Measurements from ENCODE around the gene CDH26. TPM values are rescaled to one million over a fixed set of nuclear protein-coding genes. Genes with fewer than 3 reads are reported as not detected.

CDH26 gene
- total and polyA plus RNA-seq, 10 of the 15 experiments (the other 5 are each of a cell fraction or from before 2014, with no cell fraction given): 0.03 to 0.19 (median 0.08) TPM; not detected in 4

GRCh38 chr20:59985164-59985563 lies 26.9 kb downstream of the CDH26 start:
- H3K4me2 ChIP-seq (ENCODE audit: control insufficient read depth, insufficient read depth): no peak overlapping the region
- no peaks in the 10 kb centered on the region for H4K20me1 ChIP-seq (ENCODE audit: control insufficient read depth, insufficient read depth)
- intact Hi-C loops (cut with micrococcal nuclease; ENCODE audit: unreplicated experiment) (no loop called here), in situ Hi-C loops (cut with MboI) (no loop called here)
- ChIA-PET RAD21 (ENCODE audit: unreplicated experiment) (no interaction called here), CTCF (interaction anchor here (1.3 to 1.7 kb wide), 2 partner anchors 29 to 38 kb away, joined by 4 to 5 read pairs; no protein-coding TSS in a partner anchor), POLR2A (no interaction called here), SMC1A (ENCODE audit: uncharacterized antibody, unreplicated experiment) (no interaction called here)
- H3K27me3 ChIP-seq (replicated peaks in 1 of 2; ENCODE audit: control insufficient read depth in 2 of 2, insufficient read depth in 2 of 2, low read length in 1 of 2): no peaks in the 10 kb centered on the region
- no peak overlapping the region for H3K9ac ChIP-seq (ENCODE audit: control insufficient read depth, insufficient read depth, low read length)
- no peaks in the 10 kb centered on the region for H3K9me3 ChIP-seq (replicated peaks; ENCODE audit: control insufficient read depth, insufficient read depth, low read length)
- no peaks in the 10 kb centered on the region for H3K36me3 ChIP-seq (ENCODE audit: control insufficient read depth in 2 of 2, insufficient read depth in 2 of 2, low read length in 1 of 2)
- DNase-seq (ENCODE audit: low read depth, low spot score): no peak
- no peak for FAIRE-seq
- TF ChIP-seq RAD21 (IDR thresholded peaks at IDR 0.05; ENCODE audit: insufficient read depth, low read depth, low read length) (no peak), CHD2 (IDR thresholded peaks at IDR 0.05; ENCODE audit: borderline replicate concordance, low read depth, low read length) (no peak), POU2F2 (IDR thresholded peaks at IDR 0.05; ENCODE audit: borderline replicate concordance, low read depth, low read length) (no peak), KLF5 (IDR thresholded peaks at IDR 0.05; ENCODE audit: partially characterized antibody) (no peak), YY1 (IDR thresholded peaks at IDR 0.05; ENCODE audit: low read depth, low read length) (no peak)
- no peaks in the 10 kb centered on the region for H3K4me1 ChIP-seq (ENCODE audit: control insufficient read depth, insufficient read depth, low read length)
- H3K4me3 ChIP-seq: no peak overlapping the region
- H2AFZ ChIP-seq (ENCODE audit: control insufficient read depth, low read depth, low read length): no peak overlapping the region
- no TSS peak for BruUV-seq (replicated peaks)
- 52% methylated on average over 8 of the region's 8 CpGs for WGBS (ENCODE audit: insufficient coverage, insufficient replicate concordance, low lambda C conversion rate, missing lambda C conversion rate)
- no peak overlapping the region for H3K27ac ChIP-seq (ENCODE audit: control insufficient read depth, insufficient read depth)
- no peak for ATAC-seq
- H3K79me2 ChIP-seq (ENCODE audit: control insufficient read depth, insufficient read depth, low read length): no peaks in the 10 kb centered on the region

DNA sequence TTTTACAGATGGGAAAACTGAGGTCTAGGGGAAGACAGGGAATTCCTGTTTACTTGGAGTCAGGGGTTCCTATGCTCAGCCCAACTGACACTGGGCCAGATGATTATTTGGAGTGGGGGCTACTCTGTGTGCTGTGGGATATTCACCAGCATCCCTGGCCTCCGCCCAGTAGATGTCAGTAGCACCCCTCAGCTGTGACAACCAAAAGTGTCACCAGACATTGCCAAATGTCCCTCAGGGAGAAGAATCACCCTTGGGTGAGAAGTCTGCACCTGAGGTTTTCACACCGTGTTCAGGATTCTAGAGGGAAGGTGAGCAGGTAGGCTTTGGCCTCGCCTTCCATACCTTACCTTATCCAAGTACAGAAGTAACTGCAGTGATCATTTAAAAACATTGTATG lies 27.6 kb downstream of the CDH26 start:
- intact Hi-C loops (cut with micrococcal nuclease; ENCODE audit: unreplicated experiment) (no loop called here), in situ Hi-C loops (cut with MboI) (no loop called here)
- TF ChIP-seq, protein P1, sequence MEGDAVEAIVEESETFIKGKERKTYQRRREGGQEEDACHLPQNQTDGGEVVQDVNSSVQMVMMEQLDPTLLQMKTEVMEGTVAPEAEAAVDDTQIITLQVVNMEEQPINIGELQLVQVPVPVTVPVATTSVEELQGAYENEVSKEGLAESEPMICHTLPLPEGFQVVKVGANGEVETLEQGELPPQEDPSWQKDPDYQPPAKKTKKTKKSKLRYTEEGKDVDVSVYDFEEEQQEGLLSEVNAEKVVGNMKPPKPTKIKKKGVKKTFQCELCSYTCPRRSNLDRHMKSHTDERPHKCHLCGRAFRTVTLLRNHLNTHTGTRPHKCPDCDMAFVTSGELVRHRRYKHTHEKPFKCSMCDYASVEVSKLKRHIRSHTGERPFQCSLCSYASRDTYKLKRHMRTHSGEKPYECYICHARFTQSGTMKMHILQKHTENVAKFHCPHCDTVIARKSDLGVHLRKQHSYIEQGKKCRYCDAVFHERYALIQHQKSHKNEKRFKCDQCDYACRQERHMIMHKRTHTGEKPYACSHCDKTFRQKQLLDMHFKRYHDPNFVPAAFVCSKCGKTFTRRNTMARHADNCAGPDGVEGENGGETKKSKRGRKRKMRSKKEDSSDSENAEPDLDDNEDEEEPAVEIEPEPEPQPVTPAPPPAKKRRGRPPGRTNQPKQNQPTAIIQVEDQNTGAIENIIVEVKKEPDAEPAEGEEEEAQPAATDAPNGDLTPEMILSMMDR (IDR thresholded peaks at IDR 0.05 in 2 of 3, conservative IDR thresholded peaks at IDR 0.05 in 1 of 3; ENCODE audit: control insufficient read depth in 2 of 3, extremely low read depth in 1 of 3, insufficient read depth in 1 of 3, low read depth in 3 of 3, low read length in 3 of 3): peak; percentile 14 to 27 (median 26); a peak in 1 of 6 replicates
- TF ChIP-seq, protein P2, sequence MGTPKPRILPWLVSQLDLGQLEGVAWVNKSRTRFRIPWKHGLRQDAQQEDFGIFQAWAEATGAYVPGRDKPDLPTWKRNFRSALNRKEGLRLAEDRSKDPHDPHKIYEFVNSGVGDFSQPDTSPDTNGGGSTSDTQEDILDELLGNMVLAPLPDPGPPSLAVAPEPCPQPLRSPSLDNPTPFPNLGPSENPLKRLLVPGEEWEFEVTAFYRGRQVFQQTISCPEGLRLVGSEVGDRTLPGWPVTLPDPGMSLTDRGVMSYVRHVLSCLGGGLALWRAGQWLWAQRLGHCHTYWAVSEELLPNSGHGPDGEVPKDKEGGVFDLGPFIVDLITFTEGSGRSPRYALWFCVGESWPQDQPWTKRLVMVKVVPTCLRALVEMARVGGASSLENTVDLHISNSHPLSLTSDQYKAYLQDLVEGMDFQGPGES (IDR thresholded peaks at IDR 0.05): no peak
- TF ChIP-seq, protein P3, sequence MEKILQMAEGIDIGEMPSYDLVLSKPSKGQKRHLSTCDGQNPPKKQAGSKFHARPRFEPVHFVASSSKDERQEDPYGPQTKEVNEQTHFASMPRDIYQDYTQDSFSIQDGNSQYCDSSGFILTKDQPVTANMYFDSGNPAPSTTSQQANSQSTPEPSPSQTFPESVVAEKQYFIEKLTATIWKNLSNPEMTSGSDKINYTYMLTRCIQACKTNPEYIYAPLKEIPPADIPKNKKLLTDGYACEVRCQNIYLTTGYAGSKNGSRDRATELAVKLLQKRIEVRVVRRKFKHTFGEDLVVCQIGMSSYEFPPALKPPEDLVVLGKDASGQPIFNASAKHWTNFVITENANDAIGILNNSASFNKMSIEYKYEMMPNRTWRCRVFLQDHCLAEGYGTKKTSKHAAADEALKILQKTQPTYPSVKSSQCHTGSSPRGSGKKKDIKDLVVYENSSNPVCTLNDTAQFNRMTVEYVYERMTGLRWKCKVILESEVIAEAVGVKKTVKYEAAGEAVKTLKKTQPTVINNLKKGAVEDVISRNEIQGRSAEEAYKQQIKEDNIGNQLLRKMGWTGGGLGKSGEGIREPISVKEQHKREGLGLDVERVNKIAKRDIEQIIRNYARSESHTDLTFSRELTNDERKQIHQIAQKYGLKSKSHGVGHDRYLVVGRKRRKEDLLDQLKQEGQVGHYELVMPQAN (conservative IDR thresholded peaks at IDR 0.05): no peak
- H3K9ac ChIP-seq (ENCODE audit: control insufficient read depth, insufficient read depth, low read length): no peak overlapping the region
- no peak overlapping the region for H2AFZ ChIP-seq (ENCODE audit: control insufficient read depth, low read depth, low read length)
- SMC1A ChIA-PET (ENCODE audit: uncharacterized antibody, unreplicated experiment): interaction anchor here (1.0 kb wide), 1 partner anchor 30 kb away, joined by 3 read pairs; no protein-coding TSS in a partner anchor
- ATAC-seq (peak; percentile 44; the same call in 2 of the 3 replicates), DNase-seq (ENCODE audit: low read depth, low spot score) (no peak), FAIRE-seq (no peak)
- POLR2A ChIA-PET: no interaction called here
- H3K36me3 ChIP-seq (ENCODE audit: control insufficient read depth in 2 of 2, insufficient read depth in 2 of 2, low read length in 1 of 2): no peaks in the 10 kb centered on the region
- CTCF ChIA-PET: interaction anchor here (1.3 to 1.7 kb wide), 2 partner anchors 30 to 39 kb away, joined by 4 to 5 read pairs; no protein-coding TSS in a partner anchor
- H3K79me2 ChIP-seq (ENCODE audit: control insufficient read depth, insufficient read depth, low read length): no peaks in the 10 kb centered on the region
- RAD21 ChIA-PET (ENCODE audit: unreplicated experiment): no interaction called here
- H3K9me3 ChIP-seq (replicated peaks; ENCODE audit: control insufficient read depth, insufficient read depth, low read length): no peaks in the 10 kb centered on the region
- no peaks in the 10 kb centered on the region for H3K27me3 ChIP-seq (replicated peaks in 1 of 2; ENCODE audit: control insufficient read depth in 2 of 2, insufficient read depth in 2 of 2, low read length in 1 of 2)
- no peak overlapping the region for H3K4me2 ChIP-seq (ENCODE audit: control insufficient read depth, insufficient read depth)
- no TSS peak for BruUV-seq (replicated peaks)
- no peaks in the 10 kb centered on the region for H4K20me1 ChIP-seq (ENCODE audit: control insufficient read depth, insufficient read depth)
- no peak overlapping the region for H3K27ac ChIP-seq (ENCODE audit: control insufficient read depth, insufficient read depth)
- 26% methylated on average over 3 of the region's 3 CpGs for WGBS (ENCODE audit: insufficient coverage, insufficient replicate concordance, low lambda C conversion rate, missing lambda C conversion rate)
- no peak overlapping the region for H3K4me3 ChIP-seq
- no peaks in the 10 kb centered on the region for H3K4me1 ChIP-seq (ENCODE audit: control insufficient read depth, insufficient read depth, low read length)
